K562 treated with DMSO at 1 percent for 24 hours (cell line): Measurements from ENCODE around the gene NTPCR. TPM values are rescaled to one million over a fixed set of nuclear protein-coding genes. Genes with fewer than 3 reads are reported as not detected.

ENCODE experiments used
- total RNA-seq: library from RNA; unstranded; fragments of 300-600 nt; gene quantifications from 2 replicates; pipeline ENCODE4 v1.2.3, GENCODE V29; 2022; ENCODE audit warnings: low read depth; ENCODE audit not compliant: insufficient read depth

Gene NTPCR, protein sequence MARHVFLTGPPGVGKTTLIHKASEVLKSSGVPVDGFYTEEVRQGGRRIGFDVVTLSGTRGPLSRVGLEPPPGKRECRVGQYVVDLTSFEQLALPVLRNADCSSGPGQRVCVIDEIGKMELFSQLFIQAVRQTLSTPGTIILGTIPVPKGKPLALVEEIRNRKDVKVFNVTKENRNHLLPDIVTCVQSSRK
- 28.3 and 35.1 TPM in 2 replicates for total RNA-seq

DNA sequence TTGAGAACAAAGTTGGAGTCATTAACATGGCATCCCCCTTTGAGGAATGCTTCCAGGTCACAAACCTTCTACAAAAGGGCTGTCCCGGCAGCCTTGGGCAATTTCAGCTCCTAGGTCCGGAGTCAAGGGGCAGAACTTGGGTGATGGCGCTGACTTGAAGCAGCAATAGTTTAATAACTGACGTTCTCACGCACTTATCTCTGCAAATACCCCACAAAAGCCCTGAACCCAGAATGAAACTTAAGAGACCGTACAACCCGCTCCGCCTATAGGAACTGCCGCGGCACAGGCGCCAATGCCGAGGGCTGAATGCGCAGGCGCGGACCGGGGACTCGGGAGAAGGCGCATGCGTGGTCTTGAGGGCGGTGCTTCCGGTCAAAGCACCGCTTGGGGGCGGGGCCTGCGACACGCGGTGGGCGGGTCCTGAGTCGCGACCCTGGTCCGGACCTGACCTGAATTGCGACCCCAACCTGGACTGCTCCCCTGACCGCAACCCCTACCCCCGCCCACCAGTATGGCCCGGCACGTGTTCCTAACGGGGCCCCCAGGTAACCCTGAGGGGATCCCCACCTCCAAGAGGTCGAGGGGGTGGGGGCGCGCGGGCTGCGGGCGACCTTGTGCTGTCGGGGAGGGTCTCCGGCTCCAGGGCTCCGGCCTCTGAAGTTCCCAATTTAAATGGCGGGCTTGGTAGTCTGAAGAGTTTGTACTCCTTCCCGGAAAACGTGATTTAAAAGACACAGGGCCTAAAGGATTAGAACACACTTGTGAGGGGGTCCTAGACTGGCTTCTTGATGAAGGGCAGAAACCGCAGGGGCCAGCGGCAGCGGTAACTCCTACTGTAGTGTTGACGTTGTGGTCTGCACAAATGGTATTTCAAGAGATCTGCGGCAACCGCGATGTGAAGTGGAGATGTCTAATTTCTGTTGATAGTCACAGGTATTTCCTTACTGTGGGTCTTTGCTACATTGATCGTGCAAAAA is at the start of gene NTPCR:
NTPCR (plus strand) TSS at position 415 of the 980 bp plus-strand sequence; CDS start at position 515, 100 bp downstream.

Other genes with a start within 250 kb of the NTPCR start
- gene MAP10, start 145.2 kb upstream of the NTPCR start, total RNA-seq = 2.4 and 2.7 TPM in 2 replicates